ENCODE measurements around the gene CDK12.
A peak's percentile ranks its signal among the peaks of the same experiment; 100 is the strongest.
"Not testable (repeated sequence)": the region's sequence is repeated elsewhere in the genome, so short reads cannot be mapped to it uniquely, and the experiment has no call there.

The CDK12 gene

GRCh38 chr17:39461113-39461925 lies at the start of gene CDK12:
Gene CDK12 (plus strand): TSS chr17:39461486. CDS start chr17:39462072, 586 bp downstream.
- DNase-seq, result peak; percentile 97

GRCh38 chr17:39416141-39416540 lies 45.1 kb upstream of the CDK12 start:
- DNase-seq, result no peak

GRCh38 chr17:39429600-39429999 lies 31.7 kb upstream of the CDK12 start:
- no peak for DNase-seq

GRCh38 chr17:39439868-39440267 lies 21.4 kb upstream of the CDK12 start:
- DNase-seq, result not testable (repeated sequence)

DNA sequence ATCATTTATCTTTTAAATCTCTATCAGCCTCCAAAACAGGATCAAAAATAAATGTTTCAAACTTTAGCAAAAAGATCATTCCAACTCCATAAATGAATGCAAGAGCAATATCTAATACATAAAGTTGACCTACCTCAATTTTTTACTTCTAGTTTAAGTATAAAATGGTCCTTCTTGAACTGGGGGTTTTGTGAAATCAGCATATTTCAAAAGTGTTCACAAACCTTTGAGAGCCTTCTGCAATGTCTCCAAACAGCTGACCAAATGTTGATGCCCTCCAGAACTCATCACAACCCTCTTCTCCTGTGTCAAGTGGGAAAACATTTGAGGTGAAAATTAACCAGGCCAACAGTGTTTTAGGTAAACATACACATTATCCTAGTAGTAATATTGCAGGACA lies 18.0 kb upstream of the CDK12 start:
- no peak for DNase-seq

GRCh38 chr17:39447561-39447960 lies 13.7 kb upstream of the CDK12 start:
- DNase-seq, result no peak

- no peak for DNase-seq
Observed at GRCh38 chr17:39450051-39450450, 11.2 kb upstream of the CDK12 start.

GRCh38 chr17:39450847-39451581 lies 10.3 kb upstream of the CDK12 start, which contains the start of gene MED1:
Gene MED1 (minus strand): TSS chr17:39451263. CDS start chr17:39451062, 201 bp downstream.
- peak; percentile 90 for DNase-seq

GRCh38 chr17:39455919-39456318 lies 5.4 kb upstream of the CDK12 start:
- DNase-seq, result no peak

DNA sequence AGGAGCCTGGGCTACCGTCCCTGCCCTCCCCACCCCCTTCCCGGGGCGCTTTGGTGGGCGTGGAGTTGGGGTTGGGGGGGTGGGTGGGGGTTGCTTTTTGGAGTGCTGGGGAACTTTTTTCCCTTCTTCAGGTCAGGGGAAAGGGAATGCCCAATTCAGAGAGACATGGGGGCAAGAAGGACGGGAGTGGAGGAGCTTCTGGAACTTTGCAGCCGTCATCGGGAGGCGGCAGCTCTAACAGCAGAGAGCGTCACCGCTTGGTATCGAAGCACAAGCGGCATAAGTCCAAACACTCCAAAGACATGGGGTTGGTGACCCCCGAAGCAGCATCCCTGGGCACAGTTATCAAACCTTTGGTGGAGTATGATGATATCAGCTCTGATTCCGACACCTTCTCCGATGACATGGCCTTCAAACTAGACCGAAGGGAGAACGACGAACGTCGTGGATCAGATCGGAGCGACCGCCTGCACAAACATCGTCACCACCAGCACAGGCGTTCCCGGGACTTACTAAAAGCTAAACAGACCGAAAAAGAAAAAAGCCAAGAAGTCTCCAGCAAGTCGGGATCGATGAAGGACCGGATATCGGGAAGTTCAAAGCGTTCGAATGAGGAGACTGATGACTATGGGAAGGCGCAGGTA lies 762 bp downstream of the CDK12 start:
- DNase-seq, result peak; percentile 46

DNA sequence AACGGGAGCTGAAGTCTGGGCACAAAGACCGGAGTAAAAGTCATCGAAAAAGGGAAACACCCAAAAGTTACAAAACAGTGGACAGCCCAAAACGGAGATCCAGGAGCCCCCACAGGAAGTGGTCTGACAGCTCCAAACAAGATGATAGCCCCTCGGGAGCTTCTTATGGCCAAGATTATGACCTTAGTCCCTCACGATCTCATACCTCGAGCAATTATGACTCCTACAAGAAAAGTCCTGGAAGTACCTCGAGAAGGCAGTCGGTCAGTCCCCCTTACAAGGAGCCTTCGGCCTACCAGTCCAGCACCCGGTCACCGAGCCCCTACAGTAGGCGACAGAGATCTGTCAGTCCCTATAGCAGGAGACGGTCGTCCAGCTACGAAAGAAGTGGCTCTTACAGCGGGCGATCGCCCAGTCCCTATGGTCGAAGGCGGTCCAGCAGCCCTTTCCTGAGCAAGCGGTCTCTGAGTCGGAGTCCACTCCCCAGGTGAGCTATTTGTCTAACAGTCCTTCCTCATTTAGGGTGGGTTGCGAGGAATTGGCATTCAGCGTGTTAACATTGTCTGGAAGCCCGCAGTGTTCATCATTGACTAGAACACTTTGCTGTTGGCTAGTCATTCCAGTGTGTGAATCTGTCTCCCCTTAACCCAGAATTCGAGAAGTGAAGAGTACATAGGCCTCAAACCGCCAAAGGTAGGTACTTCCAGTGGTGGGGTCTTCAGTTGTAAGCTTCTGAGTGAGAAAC lies 1.5 kb downstream of the CDK12 start:
- no peak for DNase-seq

- DNase-seq, result not testable (repeated sequence)
Observed at GRCh38 chr17:39464639-39465181, 3.4 kb downstream of the CDK12 start.

DNA sequence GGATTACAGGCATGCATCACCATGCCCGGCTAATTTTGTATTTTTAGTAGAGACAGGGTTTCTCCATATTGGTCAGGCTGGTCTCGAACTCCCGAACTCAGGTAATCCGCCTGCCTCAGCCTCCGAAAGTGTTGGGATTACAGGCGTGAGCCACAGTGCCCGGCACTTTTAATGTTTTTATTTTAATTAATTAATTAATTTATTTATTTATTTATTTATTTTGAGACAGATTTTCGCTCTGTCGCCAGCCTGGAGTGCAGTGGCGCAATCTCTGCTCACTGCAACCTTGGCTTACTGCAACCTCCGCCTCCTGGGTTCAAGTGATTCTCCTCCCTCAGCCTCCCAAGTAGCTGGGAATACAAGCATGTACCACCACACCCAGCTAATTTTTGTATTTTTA lies 7.3 kb downstream of the CDK12 start:
- DNase-seq, result not testable (repeated sequence)

DNA sequence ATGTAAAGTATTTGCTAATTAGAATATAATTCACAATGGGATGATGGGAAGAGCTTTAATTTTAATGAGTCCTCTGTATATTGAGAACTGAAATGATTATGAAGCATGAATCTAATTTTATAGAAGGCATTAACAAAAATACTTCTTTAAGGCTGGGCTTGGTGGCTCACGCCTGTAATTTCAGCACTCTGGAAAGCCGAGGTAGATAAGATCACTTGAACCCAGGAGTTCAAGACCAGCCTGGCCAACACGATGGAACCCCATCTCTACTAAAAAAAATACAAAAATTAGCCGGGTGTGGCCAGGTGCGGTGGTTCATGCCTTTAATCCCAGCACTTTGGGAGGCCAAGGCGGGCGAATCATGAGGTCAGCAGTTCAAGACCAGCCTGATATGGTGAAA lies 12.0 kb downstream of the CDK12 start:
- no peak for DNase-seq

GRCh38 chr17:39479631-39480030 lies 18.3 kb downstream of the CDK12 start:
- DNase-seq, result not testable (repeated sequence)

DNA sequence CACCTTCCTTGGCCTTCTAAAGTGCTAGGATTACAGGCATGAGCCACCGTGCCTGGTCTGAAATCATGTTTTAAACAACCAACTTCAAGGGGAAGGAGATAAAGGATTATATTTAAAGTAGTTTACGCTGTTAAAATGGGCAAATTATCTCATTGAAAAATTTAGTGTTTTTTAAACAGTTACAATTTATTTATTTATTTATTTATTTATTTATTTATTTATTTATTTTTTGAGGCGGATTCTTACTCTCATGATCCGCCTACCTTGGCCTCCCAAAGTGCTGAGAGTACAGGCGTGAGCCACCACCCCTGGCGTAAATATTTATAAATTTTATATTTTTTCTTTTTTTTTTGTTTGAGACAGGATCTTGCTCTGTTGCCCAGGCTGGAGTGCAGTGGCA lies 22.2 kb downstream of the CDK12 start:
- DNase-seq, result no peak

GRCh38 chr17:39484178-39484577 lies 22.9 kb downstream of the CDK12 start:
- DNase-seq, result no peak

- no peak for DNase-seq
Observed at GRCh38 chr17:39485555-39485954, 24.3 kb downstream of the CDK12 start.

DNA sequence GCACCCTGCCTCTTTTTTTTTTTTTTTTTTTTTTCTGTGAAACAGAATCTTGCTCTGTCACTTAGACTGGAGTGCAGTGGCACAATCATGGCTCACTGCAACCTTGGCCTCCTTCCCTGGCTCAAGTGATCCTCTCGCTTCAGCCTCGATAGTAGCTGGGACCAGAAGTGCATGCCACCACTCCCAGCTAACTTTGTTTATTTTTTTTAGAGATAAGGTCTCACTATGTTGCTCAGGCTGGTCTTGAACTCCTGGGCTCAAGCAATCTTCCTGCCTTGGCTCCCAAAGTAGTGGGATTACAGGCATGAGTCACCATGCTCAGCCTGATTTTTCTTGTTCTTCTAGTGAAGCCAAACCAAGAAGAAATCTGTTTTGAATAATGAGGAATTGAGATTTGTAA lies 25.0 kb downstream of the CDK12 start:
- DNase-seq, result no peak

DNA sequence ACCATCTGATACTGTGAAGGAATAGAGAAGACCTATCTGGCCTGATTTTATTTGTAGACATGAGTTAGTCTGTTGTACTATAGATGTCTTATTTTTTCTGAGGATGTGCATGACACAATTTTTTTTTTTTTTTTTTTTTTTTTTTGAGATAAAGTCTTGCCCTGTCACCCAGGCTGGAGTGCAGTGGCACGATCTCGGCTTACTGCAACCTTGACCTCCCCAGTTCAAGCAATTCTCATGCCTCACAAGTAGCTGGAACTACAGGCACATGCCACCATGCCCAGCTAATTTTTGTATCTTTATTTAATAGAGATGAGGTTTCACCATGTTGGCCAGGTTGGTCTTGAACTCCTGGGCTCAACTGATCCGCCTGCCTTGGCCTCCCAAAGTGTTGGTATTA lies 26.2 kb downstream of the CDK12 start:
- DNase-seq, result not testable (repeated sequence)

DNA sequence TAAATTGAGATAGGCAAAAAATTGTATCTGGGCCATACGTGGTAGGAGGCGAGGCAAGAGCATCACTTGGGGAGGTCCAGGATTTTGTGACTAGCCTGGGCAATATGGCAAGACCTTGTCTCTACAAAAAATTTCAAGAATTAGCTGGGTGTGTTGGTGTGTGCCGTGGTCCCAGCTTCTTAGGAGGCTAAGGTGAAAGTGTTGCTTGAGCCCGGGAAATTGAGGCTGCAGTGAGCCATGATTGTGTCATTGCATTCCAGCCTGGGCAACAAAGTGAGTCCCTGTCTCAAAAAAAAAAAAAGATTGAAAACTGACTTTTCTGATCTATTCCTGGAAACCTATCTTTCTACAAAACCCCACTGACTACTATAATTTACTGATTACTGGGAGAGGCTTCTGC lies 26.7 kb downstream of the CDK12 start:
- DNase-seq, result no peak

- DNase-seq, result not testable (repeated sequence)
Observed at GRCh38 chr17:39496921-39497320, 35.6 kb downstream of the CDK12 start.

DNA sequence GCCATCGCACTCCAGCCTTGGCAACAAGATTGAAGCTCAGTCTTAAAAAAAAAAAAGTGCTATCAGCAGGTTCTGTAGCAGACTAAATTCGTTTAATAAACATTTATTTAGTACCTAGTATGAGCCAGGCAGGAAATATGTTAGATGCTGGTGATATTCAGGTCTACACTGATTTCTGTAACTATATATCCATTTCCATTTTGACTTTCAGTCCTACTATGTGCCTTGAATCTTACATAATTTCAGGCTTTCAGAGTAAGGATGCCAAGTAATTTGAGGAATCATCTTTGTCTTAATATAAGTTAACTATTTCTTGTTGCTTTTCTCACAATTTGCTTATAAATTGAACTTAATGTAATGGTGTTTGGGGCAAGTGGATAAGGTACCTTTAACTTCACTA lies 46.2 kb downstream of the CDK12 start:
- no peak for DNase-seq
